ENCODE data around the gene RGL1. TPM values are rescaled to one million over a fixed set of nuclear protein-coding genes. Genes with fewer than 3 reads are reported as not detected.

The RGL1 gene
- total RNA-seq, 4 donors from 2014 or later = 9.3 to 36.3 (median 16.3) TPM

DNA sequence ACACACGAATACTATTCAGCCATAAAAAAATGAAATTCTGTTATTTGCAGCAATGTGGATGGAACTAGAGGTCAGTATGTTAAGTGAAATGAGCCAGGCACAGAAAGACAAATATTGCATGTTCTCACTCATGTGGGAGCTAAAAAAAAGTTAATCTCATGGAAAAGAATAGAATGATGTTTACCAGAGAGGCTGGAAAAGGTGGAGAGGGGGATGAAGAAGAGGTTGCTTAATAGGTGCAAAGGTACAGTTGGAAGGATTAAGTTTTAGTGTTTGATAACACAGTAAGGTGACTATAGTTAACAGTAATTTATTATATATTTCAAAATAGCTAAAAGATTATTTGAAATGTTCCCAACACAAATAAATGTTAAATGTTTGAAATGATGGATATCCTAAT, 10.8 kb upstream of the RGL1 start:
- WGBS, 2 donors = 69 to 74% methylated on average over 1 of the region's 1 CpG

DNA sequence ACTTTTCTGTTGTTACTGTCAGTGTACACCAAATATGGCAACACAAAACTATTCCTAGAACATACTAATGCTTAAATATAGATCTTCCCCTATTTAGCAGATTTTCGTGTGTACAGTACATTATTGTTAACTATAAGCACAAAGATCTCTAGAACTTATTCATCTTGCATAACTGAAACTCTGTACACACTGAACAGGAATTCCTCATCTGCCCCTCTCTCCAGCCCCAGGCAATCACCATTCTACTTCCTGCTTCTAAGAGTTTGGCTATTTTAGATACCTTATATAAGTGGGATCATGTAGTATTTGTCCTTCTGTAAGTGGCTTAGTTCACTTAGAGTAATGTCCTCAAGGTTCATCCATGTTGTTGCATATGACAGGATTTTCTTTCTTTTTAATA, 4.5 kb upstream of the RGL1 start:
- no peak for TF ChIP-seq POLR2A (IDR thresholded peaks at IDR 0.05)
- TF ChIP-seq, protein P1, sequence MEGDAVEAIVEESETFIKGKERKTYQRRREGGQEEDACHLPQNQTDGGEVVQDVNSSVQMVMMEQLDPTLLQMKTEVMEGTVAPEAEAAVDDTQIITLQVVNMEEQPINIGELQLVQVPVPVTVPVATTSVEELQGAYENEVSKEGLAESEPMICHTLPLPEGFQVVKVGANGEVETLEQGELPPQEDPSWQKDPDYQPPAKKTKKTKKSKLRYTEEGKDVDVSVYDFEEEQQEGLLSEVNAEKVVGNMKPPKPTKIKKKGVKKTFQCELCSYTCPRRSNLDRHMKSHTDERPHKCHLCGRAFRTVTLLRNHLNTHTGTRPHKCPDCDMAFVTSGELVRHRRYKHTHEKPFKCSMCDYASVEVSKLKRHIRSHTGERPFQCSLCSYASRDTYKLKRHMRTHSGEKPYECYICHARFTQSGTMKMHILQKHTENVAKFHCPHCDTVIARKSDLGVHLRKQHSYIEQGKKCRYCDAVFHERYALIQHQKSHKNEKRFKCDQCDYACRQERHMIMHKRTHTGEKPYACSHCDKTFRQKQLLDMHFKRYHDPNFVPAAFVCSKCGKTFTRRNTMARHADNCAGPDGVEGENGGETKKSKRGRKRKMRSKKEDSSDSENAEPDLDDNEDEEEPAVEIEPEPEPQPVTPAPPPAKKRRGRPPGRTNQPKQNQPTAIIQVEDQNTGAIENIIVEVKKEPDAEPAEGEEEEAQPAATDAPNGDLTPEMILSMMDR (IDR thresholded peaks at IDR 0.05) = no peak
- intact Hi-C loops (cut with DNase I) = no loop called here
- H3K4me3 ChIP-seq (replicated peaks in 1 of 3) = no peak overlapping the region
- peaks cover 0 to 3% of the 10 kb centered on the region in 2 donors for H3K4me1 ChIP-seq
- WGBS, 2 donors = 92 to 93% methylated on average over 1 of the region's 1 CpG
- H3K27me3 ChIP-seq = no peaks in the 10 kb centered on the region
- DNase-seq = no peak
- no peak overlapping the region for H3K27ac ChIP-seq
- H3K9me3 ChIP-seq = no peaks in the 10 kb centered on the region
- no peaks in the 10 kb centered on the region for H3K36me3 ChIP-seq

More for the DNA sequence above, 10.8 kb upstream of the RGL1 start:
- no peaks in the 10 kb centered on the region for H3K27me3 ChIP-seq
- no peak for TF ChIP-seq POLR2A (IDR thresholded peaks at IDR 0.05)
- TF ChIP-seq, protein P1 (IDR thresholded peaks at IDR 0.05) = no peak
- no peaks in the 10 kb centered on the region for H3K4me1 ChIP-seq
- H3K9me3 ChIP-seq = no peaks in the 10 kb centered on the region
- no peak overlapping the region for H3K27ac ChIP-seq
- no peak for DNase-seq
- H3K4me3 ChIP-seq (replicated peaks in 1 of 3) = no peak overlapping the region
- intact Hi-C loops (cut with DNase I) = no loop called here
- no peaks in the 10 kb centered on the region for H3K36me3 ChIP-seq

DNA sequence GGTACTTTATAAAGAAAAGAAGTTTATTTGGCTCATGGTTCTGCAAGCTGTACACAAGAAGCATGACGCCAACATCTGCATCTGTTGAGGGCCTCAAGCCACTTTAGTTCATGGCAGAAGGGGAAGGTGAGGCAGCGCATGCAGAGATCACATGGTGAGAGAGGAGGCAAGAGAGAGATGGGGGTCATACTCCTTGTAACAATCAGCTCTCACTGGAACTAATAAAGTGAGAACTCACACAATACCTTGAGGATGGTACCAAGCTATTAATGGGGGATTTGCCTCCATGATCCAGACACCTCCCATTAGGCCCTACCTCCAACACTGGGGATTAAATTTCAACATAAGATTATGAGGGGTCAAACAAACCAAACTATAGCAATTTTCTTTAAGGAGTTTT, 3.3 kb upstream of the RGL1 start:
- Histone ChIP-seq H3K4me1 (peaks cover 1 to 9% of the 10 kb centered on the region in 2 donors), H3K36me3 (no peaks in the 10 kb centered on the region), H3K27ac (no peak overlapping the region), H3K9me3 (no peaks in the 10 kb centered on the region), H3K27me3 (no peaks in the 10 kb centered on the region), H3K4me3 (replicated peaks in 1 of 3) (no peak overlapping the region)
- TF ChIP-seq, protein P1 (IDR thresholded peaks at IDR 0.05) = no peak
- TF ChIP-seq POLR2A (IDR thresholded peaks at IDR 0.05) = no peak
- intact Hi-C loops (cut with DNase I) = no loop called here
- 93 to 100% methylated on average over 2 of the region's 2 CpGs for WGBS, 2 donors
- DNase-seq = no peak

DNA sequence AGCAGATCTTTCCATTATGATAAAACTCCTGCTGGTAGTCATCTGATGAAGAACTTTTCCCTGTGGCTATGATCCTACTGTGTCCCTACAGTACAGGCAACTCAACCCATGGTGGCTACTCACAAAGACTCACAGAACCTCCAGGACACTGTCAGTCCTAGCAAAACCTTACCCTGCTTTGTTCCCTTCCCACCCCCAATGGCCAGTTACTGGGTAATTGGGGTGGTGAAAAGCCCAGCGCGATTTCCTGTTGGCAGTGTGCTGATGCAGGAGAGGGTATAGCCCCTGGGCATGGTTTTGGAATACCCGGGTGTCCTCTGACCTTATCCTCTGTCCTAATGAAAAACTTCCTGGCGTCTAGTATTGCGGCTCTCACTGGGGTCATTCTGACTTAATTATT, 533 bp upstream of the RGL1 start:
- Histone ChIP-seq H3K27ac (peak overlapping the region in 2 of 3 donors; percentile 60 to 66), H3K9me3 (no peaks in the 10 kb centered on the region), H3K27me3 (no peaks in the 10 kb centered on the region), H3K4me1 (peaks cover 4 to 9% of the 10 kb centered on the region in 2 donors), H3K4me3 (replicated peaks in 1 of 3) (peak overlapping the region in 1 of 3 donors; percentile 48), H3K36me3 (no peaks in the 10 kb centered on the region)
- no peak for DNase-seq
- intact Hi-C loops (cut with DNase I) = no loop called here
- no peak for TF ChIP-seq POLR2A (IDR thresholded peaks at IDR 0.05)
- TF ChIP-seq, protein P1 (IDR thresholded peaks at IDR 0.05) = no peak
- 49 to 60% methylated on average over 5 of the region's 5 CpGs for WGBS, 2 donors

DNA sequence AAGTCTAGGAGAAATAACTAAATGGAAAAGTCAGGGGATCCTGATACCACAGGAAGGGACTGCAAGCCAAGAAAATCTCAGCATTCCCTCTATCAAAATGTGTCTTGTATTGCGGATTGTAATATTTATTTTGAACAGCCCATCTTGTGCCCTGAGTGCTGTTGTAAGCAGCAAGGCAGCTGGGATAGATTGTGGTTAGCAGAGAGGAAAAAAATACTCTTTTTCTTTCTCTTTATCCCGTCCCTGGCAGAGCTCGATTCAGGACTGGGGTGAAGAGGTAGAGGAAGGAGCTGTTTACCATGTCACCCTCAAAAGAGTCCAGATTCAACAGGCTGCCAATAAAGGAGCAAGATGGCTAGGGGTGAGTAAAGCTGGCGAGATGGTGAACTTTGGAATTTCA, 1.2 kb downstream of the RGL1 start:
- Histone ChIP-seq H3K36me3 (no peaks in the 10 kb centered on the region), H3K4me3 (replicated peaks in 1 of 3) (peak overlapping the region in 1 of 3 donors; percentile 19), H3K27ac (peak overlapping the region in 2 of 3 donors; percentile 9 to 44), H3K27me3 (no peaks in the 10 kb centered on the region), H3K4me1 (peaks cover 4 to 9% of the 10 kb centered on the region in 2 donors), H3K9me3 (no peaks in the 10 kb centered on the region)
- intact Hi-C loops (cut with DNase I) = no loop called here
- no peak for DNase-seq
- WGBS, 2 donors = 22 to 25% methylated on average over 4 of the region's 4 CpGs
- TF ChIP-seq, protein P1 (IDR thresholded peaks at IDR 0.05) = no peak
- TF ChIP-seq POLR2A (IDR thresholded peaks at IDR 0.05) = no peak
